ENCODE measurements around the gene IL1A. TPM values are rescaled to one million over a fixed set of nuclear protein-coding genes. Genes with fewer than 3 reads are reported as not detected.

Gene IL1A
- total and polyA plus RNA-seq, 9 of the 15 experiments (the other 6 are each of a cell fraction or from before 2014, with no cell fraction given), result 0.03 to 0.27 (median 0.14) TPM; not detected in 2

GRCh38 chr2:112784199-112785189, at the start of gene IL1A (continued):
- TF ChIP-seq RAD21 (CRISPR knock-in tag; conservative IDR thresholded peaks at IDR 0.05 in 1 of 2, IDR thresholded peaks at IDR 0.05 in 1 of 2), result no peak
- TF ChIP-seq, protein P1, sequence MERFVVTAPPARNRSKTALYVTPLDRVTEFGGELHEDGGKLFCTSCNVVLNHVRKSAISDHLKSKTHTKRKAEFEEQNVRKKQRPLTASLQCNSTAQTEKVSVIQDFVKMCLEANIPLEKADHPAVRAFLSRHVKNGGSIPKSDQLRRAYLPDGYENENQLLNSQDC (CRISPR knock-in tag; IDR thresholded peaks at IDR 0.05), result no peak
- TF ChIP-seq PHF20 (IDR thresholded peaks at IDR 0.05; ENCODE audit: partially characterized antibody), result no peak
- no peak for TF ChIP-seq LARP7 (IDR thresholded peaks at IDR 0.05)
- no peak for TF ChIP-seq COPS2 (conservative IDR thresholded peaks at IDR 0.05)
- no peak for TF ChIP-seq NR2C1 (IDR thresholded peaks at IDR 0.05)
- TF ChIP-seq NR2C1 (tag; IDR thresholded peaks at IDR 0.05), result no peak
- TF ChIP-seq ZNF23 (CRISPR knock-in tag; IDR thresholded peaks at IDR 0.05), result no peak
- no peak for TF ChIP-seq TAF15 (IDR thresholded peaks at IDR 0.05; ENCODE audit: low read depth, low read length)
- no peak for TF ChIP-seq E2F3 (CRISPR knock-in tag; IDR thresholded peaks at IDR 0.05)
- TF ChIP-seq ERF (CRISPR knock-in tag; IDR thresholded peaks at IDR 0.05), result no peak
- no peak for TF ChIP-seq ZNF408 (CRISPR knock-in tag; IDR thresholded peaks at IDR 0.05; ENCODE audit: low read depth)
- no peak for TF ChIP-seq ZNF444 (CRISPR knock-in tag; IDR thresholded peaks at IDR 0.05)
- no peak for TF ChIP-seq KLF6 (CRISPR knock-in tag; IDR thresholded peaks at IDR 0.05; ENCODE audit: borderline replicate concordance)
- 0 out of 2 replicates have a peak, but pooled peaks have one; percentile 55 for TF ChIP-seq KAT7 (CRISPR knock-in tag; IDR thresholded peaks at IDR 0.05; ENCODE audit: borderline replicate concordance)
- TF ChIP-seq KDM1A (IDR thresholded peaks at IDR 0.05), result peak in 1 of 2 experiments; percentile 26; a peak in 1 of 4 replicates
- TF ChIP-seq, protein P2, sequence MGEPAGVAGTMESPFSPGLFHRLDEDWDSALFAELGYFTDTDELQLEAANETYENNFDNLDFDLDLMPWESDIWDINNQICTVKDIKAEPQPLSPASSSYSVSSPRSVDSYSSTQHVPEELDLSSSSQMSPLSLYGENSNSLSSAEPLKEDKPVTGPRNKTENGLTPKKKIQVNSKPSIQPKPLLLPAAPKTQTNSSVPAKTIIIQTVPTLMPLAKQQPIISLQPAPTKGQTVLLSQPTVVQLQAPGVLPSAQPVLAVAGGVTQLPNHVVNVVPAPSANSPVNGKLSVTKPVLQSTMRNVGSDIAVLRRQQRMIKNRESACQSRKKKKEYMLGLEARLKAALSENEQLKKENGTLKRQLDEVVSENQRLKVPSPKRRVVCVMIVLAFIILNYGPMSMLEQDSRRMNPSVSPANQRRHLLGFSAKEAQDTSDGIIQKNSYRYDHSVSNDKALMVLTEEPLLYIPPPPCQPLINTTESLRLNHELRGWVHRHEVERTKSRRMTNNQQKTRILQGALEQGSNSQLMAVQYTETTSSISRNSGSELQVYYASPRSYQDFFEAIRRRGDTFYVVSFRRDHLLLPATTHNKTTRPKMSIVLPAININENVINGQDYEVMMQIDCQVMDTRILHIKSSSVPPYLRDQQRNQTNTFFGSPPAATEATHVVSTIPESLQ (CRISPR knock-in tag; IDR thresholded peaks at IDR 0.05), result no peak
- TF ChIP-seq SMARCA4 (IDR thresholded peaks at IDR 0.05), result peak; percentile 66
- peak; percentile 43; the same call in 1 of the 2 replicates for TF ChIP-seq KLF13 (tag; IDR thresholded peaks at IDR 0.05; ENCODE audit: borderline replicate concordance, low read depth)
- no peak for TF ChIP-seq HDAC1 (IDR thresholded peaks at IDR 0.05)
- TF ChIP-seq HMGXB4 (CRISPR knock-in tag; IDR thresholded peaks at IDR 0.05), result no peak
- TF ChIP-seq, protein P3, sequence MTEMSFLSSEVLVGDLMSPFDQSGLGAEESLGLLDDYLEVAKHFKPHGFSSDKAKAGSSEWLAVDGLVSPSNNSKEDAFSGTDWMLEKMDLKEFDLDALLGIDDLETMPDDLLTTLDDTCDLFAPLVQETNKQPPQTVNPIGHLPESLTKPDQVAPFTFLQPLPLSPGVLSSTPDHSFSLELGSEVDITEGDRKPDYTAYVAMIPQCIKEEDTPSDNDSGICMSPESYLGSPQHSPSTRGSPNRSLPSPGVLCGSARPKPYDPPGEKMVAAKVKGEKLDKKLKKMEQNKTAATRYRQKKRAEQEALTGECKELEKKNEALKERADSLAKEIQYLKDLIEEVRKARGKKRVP (CRISPR knock-in tag; IDR thresholded peaks at IDR 0.05), result no peak
- TF ChIP-seq ZFP36 (IDR thresholded peaks at IDR 0.05; ENCODE audit: low read depth, low read length, partially characterized antibody), result peak; percentile 79
- TF ChIP-seq KDM2B (CRISPR knock-in tag; IDR thresholded peaks at IDR 0.05), result no peak

All from K562 (cell line).